HG03196 (cell line): ENCODE measurements around the gene RPRD1B.
"Not testable (repeated sequence)": the region's sequence is repeated elsewhere in the genome, so short reads cannot be mapped to it uniquely, and the experiment has no call there.

Source experiments
- ATAC-seq: cut with Tn5 transposase; IDR thresholded peaks from one replicate; pipeline ENCODE4 v1.9.1; 2021; ENCODE audit not compliant: unreplicated experiment

Gene RPRD1B

GRCh38 chr20:38001173-38001875 lies 32.2 kb upstream of the RPRD1B start:
- no peak for ATAC-seq

- no peak for ATAC-seq
These were observed 31.6 kb upstream of the RPRD1B start for GRCh38 chr20:38001981-38002380.

GRCh38 chr20:38002422-38002821 lies 31.1 kb upstream of the RPRD1B start:
- ATAC-seq = no peak

GRCh38 chr20:38004416-38004815 lies 29.1 kb upstream of the RPRD1B start:
- no peak for ATAC-seq

GRCh38 chr20:38005903-38006302 lies 27.6 kb upstream of the RPRD1B start:
- no peak for ATAC-seq

GRCh38 chr20:38007526-38007925 lies 26.0 kb upstream of the RPRD1B start:
- no peak for ATAC-seq

GRCh38 chr20:38008233-38008944 lies 25.2 kb upstream of the RPRD1B start:
- no peak for ATAC-seq

- not testable (repeated sequence) for ATAC-seq
These were observed 24.1 kb upstream of the RPRD1B start for GRCh38 chr20:38009416-38009815.

- ATAC-seq = no peak
These were observed 21.9 kb upstream of the RPRD1B start for GRCh38 chr20:38011696-38012095.

GRCh38 chr20:38012332-38012731 lies 21.2 kb upstream of the RPRD1B start:
- ATAC-seq = no peak

GRCh38 chr20:38013887-38014286 lies 19.7 kb upstream of the RPRD1B start:
- no peak for ATAC-seq

- ATAC-seq = no peak
These were observed 15.6 kb upstream of the RPRD1B start for GRCh38 chr20:38017959-38018358.

- ATAC-seq = no peak
These were observed 15.2 kb upstream of the RPRD1B start for GRCh38 chr20:38018385-38018784.

- ATAC-seq = no peak
These were observed 12.3 kb upstream of the RPRD1B start for GRCh38 chr20:38021087-38021772.

- ATAC-seq = no peak
These were observed 10.2 kb upstream of the RPRD1B start for GRCh38 chr20:38023181-38024001.

GRCh38 chr20:38024496-38024895 lies 9.1 kb upstream of the RPRD1B start:
- ATAC-seq = no peak

- no peak for ATAC-seq
These were observed 4.1 kb upstream of the RPRD1B start for GRCh38 chr20:38029453-38029852.

- ATAC-seq = no peak
These were observed 1.6 kb upstream of the RPRD1B start for GRCh38 chr20:38031957-38032356.

GRCh38 chr20:38032585-38033329 lies 789 bp upstream of the RPRD1B start:
- ATAC-seq = peak; percentile 43

GRCh38 chr20:38034108-38034649 lies 633 bp downstream of the RPRD1B start:
- peak; percentile 9 for ATAC-seq
